ENCODE data around the gene MBOAT2. TPM values are rescaled to one million over a fixed set of nuclear protein-coding genes. Genes with fewer than 3 reads are reported as not detected.

MBOAT2 gene
- total RNA-seq, 3 donors from 2014 or later = 36.1 to 65.6 (median 50.6) TPM

- H3K9me3 ChIP-seq = no peaks in the 10 kb centered on the region
- DNase-seq (no peak), ATAC-seq (no peak)
- H3K4me3 ChIP-seq = no peak overlapping the region
- no peaks in the 10 kb centered on the region for H3K4me1 ChIP-seq (ENCODE audit: low read depth)
- no peaks in the 10 kb centered on the region for H3K36me3 ChIP-seq (ENCODE audit: low read depth)
- intact Hi-C loops (cut with DNase I, micrococcal nuclease) = loop anchor here in 1 of 2 donors (10.0 kb wide), 1 partner anchor 267 kb away; no protein-coding TSS in a partner anchor
- no peak for TF ChIP-seq CTCF (IDR thresholded peaks at IDR 0.05)
These were observed 136.1 kb downstream of the MBOAT2 start for GRCh38 chr2:8867363-8867762.

- Histone ChIP-seq H3K36me3 (ENCODE audit: low read depth) (no peaks in the 10 kb centered on the region), H3K9me3 (no peaks in the 10 kb centered on the region), H3K4me3 (no peak overlapping the region), H3K4me1 (ENCODE audit: low read depth) (no peaks in the 10 kb centered on the region)
- intact Hi-C loops (cut with DNase I, micrococcal nuclease) = loop anchor here in 1 of 2 donors (10.0 kb wide), 1 partner anchor 271 kb away; no protein-coding TSS in a partner anchor
- ATAC-seq = no peak
- no peak for DNase-seq
- TF ChIP-seq CTCF (IDR thresholded peaks at IDR 0.05) = no peak
These were observed 140.0 kb downstream of the MBOAT2 start for GRCh38 chr2:8863331-8863953.

- no peak for ATAC-seq
These were observed 141.3 kb downstream of the MBOAT2 start for GRCh38 chr2:8862230-8862629.

GRCh38 chr2:8861797-8862196 is 141.7 kb downstream of the MBOAT2 start:
- Histone ChIP-seq H3K4me3 (no peak overlapping the region), H3K4me1 (ENCODE audit: low read depth) (no peaks in the 10 kb centered on the region), H3K9me3 (no peaks in the 10 kb centered on the region), H3K36me3 (ENCODE audit: low read depth) (no peaks in the 10 kb centered on the region)
- intact Hi-C loops (cut with DNase I, micrococcal nuclease) = loop anchor here in 1 of 2 donors (10.0 kb wide), 1 partner anchor 273 kb away; no protein-coding TSS in a partner anchor
- ATAC-seq (no peak), DNase-seq (no peak)
- TF ChIP-seq CTCF (IDR thresholded peaks at IDR 0.05) = no peak

More at GRCh38 chr2:8862230-8862629, 141.3 kb downstream of the MBOAT2 start:
- intact Hi-C loops (cut with DNase I, micrococcal nuclease) = loop anchor here in 1 of 2 donors (10.0 kb wide), 1 partner anchor 273 kb away; no protein-coding TSS in a partner anchor
- H3K4me3 ChIP-seq = no peak overlapping the region
- no peak for TF ChIP-seq CTCF (IDR thresholded peaks at IDR 0.05)
- no peaks in the 10 kb centered on the region for H3K36me3 ChIP-seq (ENCODE audit: low read depth)
- H3K9me3 ChIP-seq = no peaks in the 10 kb centered on the region
- DNase-seq = no peak
- no peaks in the 10 kb centered on the region for H3K4me1 ChIP-seq (ENCODE audit: low read depth)

- DNase-seq = no peak
- no peak overlapping the region for H3K4me3 ChIP-seq
- no peaks in the 10 kb centered on the region for H3K4me1 ChIP-seq (ENCODE audit: low read depth)
- no peaks in the 10 kb centered on the region for H3K9me3 ChIP-seq
- TF ChIP-seq CTCF (IDR thresholded peaks at IDR 0.05) = no peak
- no peaks in the 10 kb centered on the region for H3K36me3 ChIP-seq (ENCODE audit: low read depth)
- no peak for ATAC-seq
- intact Hi-C loops (cut with DNase I, micrococcal nuclease) = loop anchor here in 1 of 2 donors (10.0 kb wide), 1 partner anchor 275 kb away; no protein-coding TSS in a partner anchor
These were observed 143.2 kb downstream of the MBOAT2 start for GRCh38 chr2:8860239-8860638.
